GM19351 (cell line): ENCODE results near the gene SUGCT.
"Not testable (repeated sequence)": the region's sequence is repeated elsewhere in the genome, so short reads cannot be mapped to it uniquely, and the experiment has no call there.

Experiments
- ATAC-seq: cut with Tn5 transposase; IDR thresholded peaks from one replicate; pipeline ENCODE4 v1.9.1; 2021; ENCODE audit warnings: mild to moderate bottlenecking, moderate library complexity; ENCODE audit not compliant: unreplicated experiment

Gene SUGCT

DNA sequence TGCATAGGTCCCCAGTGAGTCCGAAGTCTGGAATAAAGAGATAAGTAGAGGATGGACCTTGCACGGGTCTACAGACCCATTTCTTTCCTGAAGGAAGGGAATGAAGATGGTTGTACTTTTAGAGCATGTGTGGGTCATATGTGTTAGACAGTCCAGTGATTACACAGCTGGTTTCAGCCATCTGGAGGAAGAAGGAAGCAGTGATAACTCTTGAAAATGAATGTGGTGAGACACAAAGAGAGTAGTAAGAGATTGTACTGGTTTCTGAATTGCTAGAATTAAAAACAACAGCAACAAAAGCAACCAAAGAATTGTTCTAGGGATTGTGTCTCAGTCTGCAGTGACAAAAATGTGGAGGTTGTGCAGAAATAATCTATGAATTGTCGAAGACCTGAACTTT lies 258.9 kb downstream of the SUGCT start:
- no peak for ATAC-seq

DNA sequence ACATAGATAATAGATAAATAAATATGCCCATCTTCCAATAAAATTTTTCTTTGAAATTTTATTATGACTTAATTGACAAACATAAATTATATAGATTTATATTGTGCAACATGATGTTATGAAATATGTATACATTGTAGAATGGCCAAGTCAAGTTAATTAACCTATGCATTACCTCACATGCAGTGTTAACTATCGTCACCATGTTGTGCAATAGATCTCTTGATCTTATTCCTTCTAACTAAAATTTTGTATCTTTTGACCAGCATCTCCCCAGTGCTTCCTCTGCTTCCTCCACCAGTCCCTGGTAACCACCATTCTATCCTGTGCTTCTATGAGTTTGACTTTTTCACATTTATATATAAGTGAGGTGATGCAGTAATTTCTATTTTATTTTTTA lies 259.6 kb downstream of the SUGCT start:
- no peak for ATAC-seq

GRCh38 chr7:40400525-40400924 lies 265.7 kb downstream of the SUGCT start:
- ATAC-seq, result no peak

GRCh38 chr7:40401406-40401805 lies 266.6 kb downstream of the SUGCT start:
- no peak for ATAC-seq

GRCh38 chr7:40402661-40403060 lies 267.9 kb downstream of the SUGCT start:
- no peak for ATAC-seq

- ATAC-seq, result no peak
Measured at GRCh38 chr7:40403703-40404476, 269.1 kb downstream of the SUGCT start.

DNA sequence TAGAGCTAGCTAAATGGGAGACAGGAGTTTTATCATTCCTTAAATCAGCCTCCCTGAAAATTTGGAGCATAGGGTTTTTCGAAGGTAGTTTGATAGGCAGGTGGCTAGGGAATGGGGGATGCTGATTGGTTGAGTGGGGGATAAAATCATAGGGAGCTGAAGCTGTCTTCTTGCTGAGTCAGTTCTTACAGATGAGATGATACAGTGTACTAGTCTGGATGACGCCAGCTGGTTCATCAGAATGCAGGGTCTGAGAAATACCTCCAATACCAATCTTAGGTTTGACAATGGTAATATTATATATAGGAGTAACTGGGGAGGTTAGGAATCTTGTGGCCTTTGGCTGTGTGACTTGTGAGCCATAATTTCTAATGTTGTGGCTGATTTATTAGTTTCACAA lies 271.2 kb downstream of the SUGCT start:
- ATAC-seq, result no peak

- ATAC-seq, result no peak
Measured at GRCh38 chr7:40412323-40412722, 277.5 kb downstream of the SUGCT start.

DNA sequence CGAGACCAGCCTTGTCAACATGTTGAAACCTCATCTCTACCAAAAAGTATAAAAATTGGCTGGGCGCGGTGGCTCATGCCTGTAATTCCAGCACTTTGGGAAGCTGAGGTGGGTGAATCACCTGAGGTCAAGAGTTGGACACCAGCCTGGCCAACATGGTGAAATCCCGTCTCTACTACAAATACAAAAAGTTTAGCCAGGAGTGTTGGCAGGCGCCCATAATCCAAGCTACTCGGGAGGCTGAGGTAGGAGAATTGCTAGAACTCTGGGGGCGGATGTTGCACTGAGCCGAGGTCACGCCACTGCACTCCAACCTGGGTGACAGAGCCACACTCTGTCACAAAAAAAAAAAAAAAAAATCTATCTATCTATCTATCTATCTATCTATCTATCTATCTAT lies 279.9 kb downstream of the SUGCT start:
- not testable (repeated sequence) for ATAC-seq

DNA sequence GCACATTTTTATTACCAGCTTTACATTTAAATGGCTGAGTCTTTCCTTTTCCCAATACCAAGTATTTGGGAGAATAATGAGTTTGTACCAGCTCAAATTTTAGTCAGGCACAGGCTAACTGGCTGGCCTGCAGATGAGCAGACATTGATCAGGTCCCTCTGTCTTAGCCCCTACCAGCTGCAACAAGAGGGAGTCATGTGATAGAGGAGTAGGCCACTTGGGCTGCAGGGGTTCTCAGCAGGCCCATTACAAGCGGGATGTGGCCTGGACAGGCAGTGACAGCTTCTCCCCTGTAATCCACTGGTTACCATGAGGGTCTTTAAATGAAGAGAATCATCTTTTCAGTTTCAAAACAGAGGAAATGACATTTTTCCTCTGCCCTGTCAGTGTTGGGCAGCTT lies 283.6 kb downstream of the SUGCT start:
- ATAC-seq, result no peak

DNA sequence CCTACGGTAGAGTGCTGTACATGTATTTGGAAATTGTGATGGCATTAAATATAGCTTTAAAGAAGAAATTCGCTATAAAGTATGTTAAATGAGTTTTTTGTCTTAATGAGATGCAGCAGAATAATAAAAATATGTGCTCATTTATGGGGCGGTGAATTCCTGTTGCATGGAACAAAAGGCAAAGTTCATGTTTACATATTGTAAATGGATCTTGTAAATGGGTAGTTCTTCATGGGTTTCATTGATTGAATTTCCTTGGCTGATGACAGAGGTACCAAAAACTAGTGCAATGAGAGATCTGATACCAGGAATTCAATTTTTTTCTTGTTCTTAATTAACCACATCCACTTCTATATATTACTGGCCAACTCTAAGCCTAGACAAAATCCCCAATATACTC lies 284.2 kb downstream of the SUGCT start:
- no peak for ATAC-seq

DNA sequence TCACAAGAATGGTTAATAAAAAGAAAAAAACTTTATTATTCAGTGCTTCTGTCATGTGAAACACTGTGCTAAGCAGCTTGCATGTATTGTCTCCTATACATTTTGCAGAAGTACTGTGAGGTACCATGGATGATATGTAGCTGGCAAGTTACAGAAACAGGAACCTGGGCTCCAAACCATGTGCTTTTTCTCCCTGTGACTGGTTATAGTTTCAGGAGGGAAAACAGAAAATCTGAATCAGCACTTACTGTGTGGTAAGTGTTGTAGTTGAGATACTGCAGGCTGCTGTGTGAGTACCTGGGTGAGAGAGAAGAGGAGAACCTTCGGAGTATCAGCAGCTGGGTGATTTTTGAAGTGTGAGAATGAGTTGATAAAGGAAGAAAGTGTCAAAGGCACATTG lies 285.0 kb downstream of the SUGCT start:
- no peak for ATAC-seq

- no peak for ATAC-seq
Measured at GRCh38 chr7:40421433-40421832, 286.6 kb downstream of the SUGCT start.

DNA sequence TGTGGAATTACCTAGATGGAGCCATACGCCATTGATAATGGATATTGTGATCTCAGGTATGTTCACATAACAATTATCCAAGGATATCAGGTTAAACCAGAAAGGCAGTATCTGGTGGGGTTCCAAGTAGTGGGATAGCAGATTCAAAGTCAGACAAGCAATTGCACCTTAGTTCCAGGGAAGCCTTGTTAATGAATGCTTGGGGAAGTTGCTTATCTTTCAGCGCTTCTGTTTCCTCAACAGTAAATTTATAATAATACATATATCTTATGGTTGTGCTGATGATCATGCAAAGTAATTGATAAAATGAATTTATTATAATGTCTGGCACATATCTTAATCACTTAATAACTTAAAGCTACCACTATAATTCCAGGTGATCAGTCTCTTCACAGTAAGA lies 290.9 kb downstream of the SUGCT start:
- no peak for ATAC-seq

DNA sequence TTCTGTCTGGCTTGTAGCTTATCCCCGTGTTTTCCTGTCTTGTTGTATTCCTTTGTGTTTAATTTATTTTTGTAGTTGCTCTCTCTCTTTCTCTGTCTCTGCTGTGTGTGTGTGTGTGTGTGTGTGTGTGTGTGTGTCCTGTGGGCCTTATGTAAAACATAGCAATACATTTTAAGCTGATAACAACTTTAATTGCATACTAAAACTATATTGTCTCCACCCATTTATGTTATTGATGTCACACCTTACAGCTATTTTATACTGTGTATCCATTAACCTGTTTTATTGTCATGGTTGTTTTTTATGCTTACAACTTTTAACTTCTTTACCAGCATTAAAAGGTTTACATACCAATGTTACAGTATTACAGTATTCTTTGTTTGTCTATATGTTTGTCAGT lies 293.6 kb downstream of the SUGCT start:
- no peak for ATAC-seq

GRCh38 chr7:40429826-40430225 lies 295.0 kb downstream of the SUGCT start:
- no peak for ATAC-seq

DNA sequence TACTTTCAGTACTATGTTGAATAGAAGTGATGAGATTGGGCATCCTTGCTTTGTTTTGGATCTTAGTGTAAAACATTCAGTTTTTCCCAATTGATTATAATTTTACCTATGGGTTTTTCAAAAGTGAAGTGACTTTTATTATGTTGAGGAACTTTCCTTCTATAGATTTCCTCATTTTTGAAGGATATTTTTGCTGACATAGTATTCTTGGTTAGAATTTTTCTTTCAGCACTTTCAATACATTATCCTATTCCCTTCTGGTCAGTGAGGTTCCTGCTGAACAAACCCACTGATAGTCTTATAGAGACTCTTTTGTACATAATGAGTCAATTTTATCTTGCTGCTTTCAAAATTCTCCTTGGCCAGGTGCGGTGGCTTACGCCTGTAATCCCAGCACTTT lies 297.2 kb downstream of the SUGCT start:
- ATAC-seq, result no peak

- no peak for ATAC-seq
Measured at GRCh38 chr7:40436710-40437109, 301.9 kb downstream of the SUGCT start.

- ATAC-seq, result no peak
Measured at GRCh38 chr7:40437498-40437897, 302.7 kb downstream of the SUGCT start.

GRCh38 chr7:40437936-40438634 lies 303.3 kb downstream of the SUGCT start:
- no peak for ATAC-seq

- ATAC-seq, result no peak
Measured at GRCh38 chr7:40439686-40440085, 304.9 kb downstream of the SUGCT start.

DNA sequence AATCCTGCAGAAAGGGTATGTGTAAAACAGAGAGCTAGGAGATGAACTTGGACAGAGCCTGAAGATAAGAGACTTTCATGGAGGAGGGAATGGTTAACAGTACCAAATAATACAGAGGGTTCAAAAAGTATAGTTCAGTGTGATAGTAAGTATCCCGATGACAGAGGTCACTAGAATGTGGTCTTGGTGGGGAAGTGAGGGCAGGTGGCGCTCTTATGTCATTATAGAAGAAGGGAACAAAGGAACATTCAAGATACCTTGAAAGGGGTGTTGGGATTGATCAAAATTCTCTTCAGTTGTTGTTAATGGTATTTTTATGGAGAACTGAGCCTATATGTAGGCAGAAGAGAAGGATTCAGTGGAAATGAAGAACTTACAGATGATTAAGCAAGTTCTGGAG lies 312.5 kb downstream of the SUGCT start:
- ATAC-seq, result no peak

DNA sequence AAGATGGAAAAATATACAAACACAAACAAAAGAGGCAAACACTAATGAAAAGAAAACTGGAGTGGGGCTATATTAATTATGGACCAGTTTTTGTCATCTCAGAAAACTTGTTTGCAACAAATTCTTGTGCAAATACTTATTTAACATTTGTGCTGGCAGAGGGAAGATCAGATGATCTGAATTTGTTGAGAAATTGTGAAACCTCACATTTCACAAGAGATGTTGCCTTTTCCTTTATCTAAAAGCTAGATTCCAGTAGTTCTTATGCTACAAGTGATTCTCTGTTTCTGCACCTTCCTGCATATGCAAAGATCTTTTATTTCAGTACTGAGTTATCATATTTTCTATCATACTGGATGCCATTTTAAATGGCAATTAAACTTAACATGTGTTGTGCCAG lies 320.7 kb downstream of the SUGCT start:
- ATAC-seq, result no peak
